ENCODE data around the gene LAMB2. TPM values are rescaled to one million over a fixed set of nuclear protein-coding genes. Genes with fewer than 3 reads are reported as not detected.

LAMB2 gene
- total RNA-seq: not detected in 2 replicates

- intact Hi-C loops (cut with micrococcal nuclease): no loop called here
Observed at GRCh38 chr3:49132437-49133225, at the start of gene LAMB2. TSS of gene LAMB2 (minus strand) at chr3:49133050. CDS start at chr3:49132867, 183 bp downstream.

GRCh38 chr3:49181351-49181750 is 48.5 kb upstream of the LAMB2 start:
- intact Hi-C loops (cut with micrococcal nuclease): no loop called here

- intact Hi-C loops (cut with micrococcal nuclease): no loop called here
Observed at GRCh38 chr3:49180116-49180515, 47.3 kb upstream of the LAMB2 start.

- intact Hi-C loops (cut with micrococcal nuclease): no loop called here
Observed at GRCh38 chr3:49177073-49177472, 44.2 kb upstream of the LAMB2 start.

GRCh38 chr3:49175530-49175929 is 42.7 kb upstream of the LAMB2 start:
- intact Hi-C loops (cut with micrococcal nuclease): no loop called here

- intact Hi-C loops (cut with micrococcal nuclease): no loop called here
Observed at GRCh38 chr3:49174397-49174985, 41.6 kb upstream of the LAMB2 start.

- intact Hi-C loops (cut with micrococcal nuclease): no loop called here
Observed at GRCh38 chr3:49173792-49174170, 40.9 kb upstream of the LAMB2 start.

- intact Hi-C loops (cut with micrococcal nuclease): no loop called here
Observed at GRCh38 chr3:49173116-49173791, 40.4 kb upstream of the LAMB2 start.

- intact Hi-C loops (cut with micrococcal nuclease): no loop called here
Observed at GRCh38 chr3:49172551-49173041, 39.7 kb upstream of the LAMB2 start.

- intact Hi-C loops (cut with micrococcal nuclease): loop anchor here (2.0 kb wide), 1 partner anchor 51 kb away; the partner anchor contains the start of gene USP19
Observed at GRCh38 chr3:49171775-49172500, 39.1 kb upstream of the LAMB2 start.

- intact Hi-C loops (cut with micrococcal nuclease): loop anchor here (2.0 kb wide), 1 partner anchor 50 kb away; the partner anchor contains the start of gene USP19
Observed at GRCh38 chr3:49171119-49171774, 38.4 kb upstream of the LAMB2 start, which contains the start of gene KLHDC8B. TSS of gene KLHDC8B (plus strand) at chr3:49171598. CDS start at chr3:49172770, 1,172 bp downstream.

- intact Hi-C loops (cut with micrococcal nuclease): loop anchor here (2.0 kb wide), 1 partner anchor 50 kb away; the partner anchor contains the start of gene USP19
Observed at GRCh38 chr3:49170744-49171118, 37.9 kb upstream of the LAMB2 start.

- intact Hi-C loops (cut with micrococcal nuclease): no loop called here
Observed at GRCh38 chr3:49166752-49167556, 34.1 kb upstream of the LAMB2 start.

GRCh38 chr3:49165771-49166751 is 33.2 kb upstream of the LAMB2 start, which contains the start of gene CCDC71:
TSS of gene CCDC71 (minus strand) at chr3:49166331. CDS start at chr3:49164208, 2,123 bp downstream.
- intact Hi-C loops (cut with micrococcal nuclease): no loop called here

- intact Hi-C loops (cut with micrococcal nuclease): no loop called here
Observed at GRCh38 chr3:49164983-49165720, 32.3 kb upstream of the LAMB2 start.

GRCh38 chr3:49163609-49164008 is 30.8 kb upstream of the LAMB2 start:
- intact Hi-C loops (cut with micrococcal nuclease): no loop called here

- intact Hi-C loops (cut with micrococcal nuclease): no loop called here
Observed at GRCh38 chr3:49162751-49163419, 30.0 kb upstream of the LAMB2 start.

Measured in T-helper 2 cell treated with Interferon-gamma antibody and Interleukin-4, amounts not matched to agents 100 ng/mL and 5 ng/mL, for 36 hours (primary cell).